Lung (tissue), 12 donors: ENCODE results near the gene MYL10. TPM values are rescaled to one million over a fixed set of nuclear protein-coding genes. Genes with fewer than 3 reads are reported as not detected.
A peak's percentile ranks its signal among the peaks of the same experiment; 100 is the strongest.

ENCODE experiments used
- ATAC-seq: fragments of 200-7000 bp; cut with Tn5 transposase; one replicate; pipeline ENCODE4 v1.9.1; 2020; ENCODE audit warnings: moderate number of reproducible peaks; ENCODE audit not compliant: insufficient read depth, low FRiP score
- DNase-seq, 3 donors: peaks; one replicate each; pipeline ENCODE4 v3.0.0-alpha.2; 2013 to 2017
- H3K27ac ChIP-seq, 2 donors: one replicate each; pipeline ENCODE4 v1.5.1; 2013; ENCODE audit warnings: mild to moderate bottlenecking in 2 of 2, moderate library complexity in 2 of 2, control low read depth in 1 of 2, inconsistent platforms in 1 of 2, low read depth in 1 of 2, low read length in 1 of 2
- H3K27me3 ChIP-seq, 3 donors: one replicate each; pipeline ENCODE4 v1.5.1; 2013; ENCODE audit warnings: low read length in 2 of 3; ENCODE audit not compliant: control insufficient read depth in 3 of 3, insufficient read depth in 3 of 3
- H3K36me3 ChIP-seq, 4 donors: one replicate each; pipeline ENCODE4 v1.5.1; 2013; ENCODE audit warnings: low read length in 4 of 4, mild to moderate bottlenecking in 1 of 4, moderate library complexity in 1 of 4; ENCODE audit not compliant: control insufficient read depth in 4 of 4, insufficient read depth in 4 of 4
- H3K4me1 ChIP-seq, 5 donors: one replicate each; pipeline ENCODE4 v1.5.1; 2013; ENCODE audit warnings: low read length in 5 of 5, mild to moderate bottlenecking in 2 of 5, moderate library complexity in 1 of 5; ENCODE audit not compliant: control insufficient read depth in 5 of 5, insufficient read depth in 5 of 5
- H3K4me3 ChIP-seq: one replicate; pipeline ENCODE4 v1.5.1; 2013; ENCODE audit warnings: mild to moderate bottlenecking, control low read depth, moderate library complexity
- H3K9ac ChIP-seq, 2 donors: one replicate each; pipeline ENCODE4 v1.5.1; 2013; ENCODE audit warnings: low read length in 2 of 2, control low read depth in 1 of 2; ENCODE audit not compliant: insufficient read depth in 1 of 2
- H3K9me3 ChIP-seq, 4 donors: one replicate each; pipeline ENCODE4 v1.5.1; 2013; ENCODE audit warnings: low read length in 3 of 4, mild to moderate bottlenecking in 1 of 4, moderate library complexity in 1 of 4; ENCODE audit not compliant: control insufficient read depth in 4 of 4, insufficient read depth in 3 of 4
- WGBS, 2 donors: extraction: QIAGEN DNeasy Blood & Tissue Kit; methylation state at CpG; one replicate each; pipeline ENCODE4 v1.1.7; 2013; 5-methylcytosine and 5-hydroxymethylcytosine counted together
- polyA plus RNA-seq, 2 donors: library from polyadenylated mRNA; stranded (reverse); fragments of 200-250 nt; gene quantifications; one replicate each; pipeline ENCODE4 v1.2.1, GENCODE V29; 2013
- total RNA-seq, 2 donors: library from RNA; depleted of rRNA in 1 of 2; stranded (reverse); fragments of >200 nt in 1 of 2; gene quantifications; one replicate each; pipeline ENCODE4 v1.2.1, GENCODE V29; 2014 to 2021
- TF ChIP-seq, protein P1 (sequence below): IDR thresholded peaks from 2 replicates; pipeline ENCODE4 v1.5.1; 2012; ENCODE audit warnings: mild to moderate bottlenecking; ENCODE audit errors: control extremely low read depth, extremely low read depth
- donor health status: control.
- donor health status: control.
- donor health status: Bipolar disorder and iron deficiency.
- donor health status: healthy.
- donor health status: DM: yes; HTN: yes; CAD: no.

The MYL10 gene
- total and polyA plus RNA-seq, 4 donors: not detected

DNA sequence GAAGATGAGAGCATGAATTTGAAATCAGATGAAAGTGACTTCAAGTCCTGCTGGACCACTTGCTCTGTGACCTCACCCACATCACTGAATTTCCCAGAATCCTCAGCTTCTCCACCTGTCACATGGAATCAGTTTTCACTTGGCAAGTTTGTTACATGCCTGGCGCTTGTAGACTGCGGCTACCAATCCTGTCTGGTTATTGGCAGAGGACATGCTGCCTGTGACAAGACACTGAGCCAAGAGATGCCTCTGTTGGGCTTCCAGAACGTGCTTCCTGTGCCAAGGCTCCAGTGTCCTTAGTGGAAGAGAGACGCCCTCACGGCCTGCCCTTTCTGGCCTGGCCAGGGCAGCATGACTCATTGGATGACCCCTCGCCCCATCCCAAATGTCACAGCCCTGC, 4.4 kb upstream of the MYL10 start:
- H3K4me1 ChIP-seq: peaks cover 0 to 7% (median 0%) of the 10 kb centered on the region in 5 donors
- H3K36me3 ChIP-seq: no peaks in the 10 kb centered on the region
- no peak overlapping the region for H3K4me3 ChIP-seq
- no peak overlapping the region for H3K27ac ChIP-seq
- peaks cover 0 to 6% (median 0%) of the 10 kb centered on the region in 4 donors for H3K9me3 ChIP-seq
- 84 to 91% methylated on average over 6 of the region's 6 CpGs for WGBS, 2 donors
- TF ChIP-seq, protein P1, sequence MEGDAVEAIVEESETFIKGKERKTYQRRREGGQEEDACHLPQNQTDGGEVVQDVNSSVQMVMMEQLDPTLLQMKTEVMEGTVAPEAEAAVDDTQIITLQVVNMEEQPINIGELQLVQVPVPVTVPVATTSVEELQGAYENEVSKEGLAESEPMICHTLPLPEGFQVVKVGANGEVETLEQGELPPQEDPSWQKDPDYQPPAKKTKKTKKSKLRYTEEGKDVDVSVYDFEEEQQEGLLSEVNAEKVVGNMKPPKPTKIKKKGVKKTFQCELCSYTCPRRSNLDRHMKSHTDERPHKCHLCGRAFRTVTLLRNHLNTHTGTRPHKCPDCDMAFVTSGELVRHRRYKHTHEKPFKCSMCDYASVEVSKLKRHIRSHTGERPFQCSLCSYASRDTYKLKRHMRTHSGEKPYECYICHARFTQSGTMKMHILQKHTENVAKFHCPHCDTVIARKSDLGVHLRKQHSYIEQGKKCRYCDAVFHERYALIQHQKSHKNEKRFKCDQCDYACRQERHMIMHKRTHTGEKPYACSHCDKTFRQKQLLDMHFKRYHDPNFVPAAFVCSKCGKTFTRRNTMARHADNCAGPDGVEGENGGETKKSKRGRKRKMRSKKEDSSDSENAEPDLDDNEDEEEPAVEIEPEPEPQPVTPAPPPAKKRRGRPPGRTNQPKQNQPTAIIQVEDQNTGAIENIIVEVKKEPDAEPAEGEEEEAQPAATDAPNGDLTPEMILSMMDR: no peak
- no peaks in the 10 kb centered on the region for H3K27me3 ChIP-seq
- H3K9ac ChIP-seq: no peak overlapping the region
- ATAC-seq (no peak), DNase-seq (no peak)

- TF ChIP-seq, protein P1: no peak
- ATAC-seq: no peak
- 87 to 96% methylated on average over 7 of the region's 7 CpGs for WGBS, 2 donors
- Histone ChIP-seq H3K9ac (no peak overlapping the region), H3K4me3 (no peak overlapping the region), H3K27ac (no peak overlapping the region), H3K27me3 (no peaks in the 10 kb centered on the region), H3K4me1 (peaks cover 0 to 7% (median 0%) of the 10 kb centered on the region in 5 donors), H3K9me3 (peaks cover 0 to 6% (median 0%) of the 10 kb centered on the region in 4 donors), H3K36me3 (no peaks in the 10 kb centered on the region)
- DNase-seq: no peak
Measured at GRCh38 chr7:101632641-101633040, 3.5 kb upstream of the MYL10 start.

- Histone ChIP-seq H3K4me3 (no peak overlapping the region), H3K27me3 (no peaks in the 10 kb centered on the region), H3K4me1 (peaks cover 0 to 7% (median 0%) of the 10 kb centered on the region in 5 donors), H3K36me3 (no peaks in the 10 kb centered on the region), H3K9ac (no peak overlapping the region), H3K9me3 (peaks cover 0 to 6% (median 0%) of the 10 kb centered on the region in 4 donors), H3K27ac (no peak overlapping the region)
- ATAC-seq (no peak), DNase-seq (peak in 2 of 3 donors; percentile 25 to 36)
- WGBS, 2 donors: 40 to 51% methylated on average over 4 of the region's 4 CpGs
- TF ChIP-seq, protein P1: no peak
Measured at GRCh38 chr7:101631224-101631714, 2.2 kb upstream of the MYL10 start.

DNA sequence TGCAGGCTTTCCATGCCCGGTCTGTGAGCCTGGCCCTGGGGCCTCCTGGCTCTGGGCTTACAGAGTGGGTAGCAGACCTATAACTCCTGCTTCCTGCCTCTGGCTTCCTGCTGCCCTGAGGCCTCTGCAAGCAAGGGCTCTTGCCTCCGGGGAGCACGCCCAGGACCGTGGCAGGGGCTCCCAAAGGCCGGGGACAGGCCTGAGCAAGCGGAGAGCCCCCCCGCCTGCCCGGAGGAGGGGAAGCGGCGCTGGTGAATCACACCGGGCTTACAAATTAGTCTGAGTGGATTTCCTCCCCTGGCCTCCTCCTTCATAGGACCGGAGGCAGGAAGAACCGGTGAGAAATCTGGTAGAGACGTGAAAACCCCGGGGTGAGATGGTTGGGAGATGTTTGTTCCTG, 1.5 kb upstream of the MYL10 start:
- no peak for ATAC-seq

More for the DNA sequence above, 1.5 kb upstream of the MYL10 start:
- Histone ChIP-seq H3K9ac (no peak overlapping the region), H3K27ac (no peak overlapping the region), H3K27me3 (no peaks in the 10 kb centered on the region), H3K4me3 (no peak overlapping the region), H3K9me3 (peaks cover 0 to 6% (median 0%) of the 10 kb centered on the region in 4 donors), H3K36me3 (no peaks in the 10 kb centered on the region), H3K4me1 (peaks cover 0 to 7% (median 0%) of the 10 kb centered on the region in 5 donors)
- no peak for DNase-seq
- TF ChIP-seq, protein P1: no peak
- 22 to 29% methylated on average over 15 of the region's 15 CpGs for WGBS, 2 donors
